Panc1 (cell line): ENCODE data around the gene MCF2L.
"Not testable (repeated sequence)": the region's sequence is repeated elsewhere in the genome, so short reads cannot be mapped to it uniquely, and the experiment has no call there.

Experiments used
- POLR2AphosphoS5 ChIP-seq: IDR thresholded peaks from 2 replicates; pipeline ENCODE4 v1.6.1; 2012; ENCODE audit warnings: mild to moderate bottlenecking, low read depth, low read length, moderate library complexity
- SIN3A ChIP-seq: IDR thresholded peaks from 2 replicates; pipeline ENCODE4 v1.6.1; 2012; ENCODE audit warnings: low read depth, mild to moderate bottlenecking, low read length, moderate library complexity, borderline replicate concordance; ENCODE audit not compliant: insufficient read depth
- TCF7L2 ChIP-seq: IDR thresholded peaks from 2 replicates; pipeline ENCODE4 v1.6.1; 2011; ENCODE audit warnings: mild to moderate bottlenecking, low read depth, low read length, inconsistent platforms
- TF ChIP-seq, protein P1 (sequence below): fragments of 450-650 bp; IDR thresholded peaks from 2 replicates; pipeline ENCODE4 v1.5.1; 2017; ENCODE audit warnings: mild to moderate bottlenecking
- TF ChIP-seq, protein P2 (sequence below), 2 experiments: IDR thresholded peaks; 2 replicates each; pipeline ENCODE4 v1.6.1; 2011 to 2012; ENCODE audit warnings: low read depth in 2 of 2, control low read depth in 1 of 2, low read length in 1 of 2, mild to moderate bottlenecking in 1 of 2, moderate library complexity in 1 of 2; ENCODE audit not compliant: insufficient read depth in 1 of 2

DNA sequence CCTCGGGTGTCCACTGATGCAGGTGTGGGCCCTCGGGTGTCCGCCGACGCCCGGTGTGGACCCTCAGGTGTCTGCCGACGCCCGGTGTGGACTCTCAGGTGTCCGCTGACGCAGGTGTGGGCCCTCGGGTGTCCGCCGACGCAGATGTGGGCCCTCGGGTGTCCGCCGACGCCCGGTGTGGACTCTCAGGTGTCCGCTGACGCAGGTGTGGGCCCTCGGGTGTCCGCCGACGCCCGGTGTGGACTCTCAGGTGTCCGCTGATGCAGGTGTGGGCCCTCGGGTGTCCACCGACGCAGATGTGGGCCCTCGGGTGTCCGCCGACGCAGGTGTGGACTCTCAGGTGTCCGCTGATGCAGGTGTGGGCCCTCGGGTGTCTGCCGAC is 61.2 kb downstream of the MCF2L start:
- TF ChIP-seq, protein P1, sequence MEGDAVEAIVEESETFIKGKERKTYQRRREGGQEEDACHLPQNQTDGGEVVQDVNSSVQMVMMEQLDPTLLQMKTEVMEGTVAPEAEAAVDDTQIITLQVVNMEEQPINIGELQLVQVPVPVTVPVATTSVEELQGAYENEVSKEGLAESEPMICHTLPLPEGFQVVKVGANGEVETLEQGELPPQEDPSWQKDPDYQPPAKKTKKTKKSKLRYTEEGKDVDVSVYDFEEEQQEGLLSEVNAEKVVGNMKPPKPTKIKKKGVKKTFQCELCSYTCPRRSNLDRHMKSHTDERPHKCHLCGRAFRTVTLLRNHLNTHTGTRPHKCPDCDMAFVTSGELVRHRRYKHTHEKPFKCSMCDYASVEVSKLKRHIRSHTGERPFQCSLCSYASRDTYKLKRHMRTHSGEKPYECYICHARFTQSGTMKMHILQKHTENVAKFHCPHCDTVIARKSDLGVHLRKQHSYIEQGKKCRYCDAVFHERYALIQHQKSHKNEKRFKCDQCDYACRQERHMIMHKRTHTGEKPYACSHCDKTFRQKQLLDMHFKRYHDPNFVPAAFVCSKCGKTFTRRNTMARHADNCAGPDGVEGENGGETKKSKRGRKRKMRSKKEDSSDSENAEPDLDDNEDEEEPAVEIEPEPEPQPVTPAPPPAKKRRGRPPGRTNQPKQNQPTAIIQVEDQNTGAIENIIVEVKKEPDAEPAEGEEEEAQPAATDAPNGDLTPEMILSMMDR: not testable (repeated sequence)
- TF ChIP-seq, protein P2, sequence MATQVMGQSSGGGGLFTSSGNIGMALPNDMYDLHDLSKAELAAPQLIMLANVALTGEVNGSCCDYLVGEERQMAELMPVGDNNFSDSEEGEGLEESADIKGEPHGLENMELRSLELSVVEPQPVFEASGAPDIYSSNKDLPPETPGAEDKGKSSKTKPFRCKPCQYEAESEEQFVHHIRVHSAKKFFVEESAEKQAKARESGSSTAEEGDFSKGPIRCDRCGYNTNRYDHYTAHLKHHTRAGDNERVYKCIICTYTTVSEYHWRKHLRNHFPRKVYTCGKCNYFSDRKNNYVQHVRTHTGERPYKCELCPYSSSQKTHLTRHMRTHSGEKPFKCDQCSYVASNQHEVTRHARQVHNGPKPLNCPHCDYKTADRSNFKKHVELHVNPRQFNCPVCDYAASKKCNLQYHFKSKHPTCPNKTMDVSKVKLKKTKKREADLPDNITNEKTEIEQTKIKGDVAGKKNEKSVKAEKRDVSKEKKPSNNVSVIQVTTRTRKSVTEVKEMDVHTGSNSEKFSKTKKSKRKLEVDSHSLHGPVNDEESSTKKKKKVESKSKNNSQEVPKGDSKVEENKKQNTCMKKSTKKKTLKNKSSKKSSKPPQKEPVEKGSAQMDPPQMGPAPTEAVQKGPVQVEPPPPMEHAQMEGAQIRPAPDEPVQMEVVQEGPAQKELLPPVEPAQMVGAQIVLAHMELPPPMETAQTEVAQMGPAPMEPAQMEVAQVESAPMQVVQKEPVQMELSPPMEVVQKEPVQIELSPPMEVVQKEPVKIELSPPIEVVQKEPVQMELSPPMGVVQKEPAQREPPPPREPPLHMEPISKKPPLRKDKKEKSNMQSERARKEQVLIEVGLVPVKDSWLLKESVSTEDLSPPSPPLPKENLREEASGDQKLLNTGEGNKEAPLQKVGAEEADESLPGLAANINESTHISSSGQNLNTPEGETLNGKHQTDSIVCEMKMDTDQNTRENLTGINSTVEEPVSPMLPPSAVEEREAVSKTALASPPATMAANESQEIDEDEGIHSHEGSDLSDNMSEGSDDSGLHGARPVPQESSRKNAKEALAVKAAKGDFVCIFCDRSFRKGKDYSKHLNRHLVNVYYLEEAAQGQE (IDR thresholded peaks at IDR 0.05; ENCODE audit: insufficient read depth in 1 of 2, low read depth in 2 of 2, low read length in 1 of 2): not testable (repeated sequence)
- TF ChIP-seq POLR2AphosphoS5, TCF7L2, SIN3A: not testable (repeated sequence)
